Osteoblast (primary cell): ENCODE data around the gene DOCK10. TPM values are rescaled to one million over a fixed set of nuclear protein-coding genes. Genes with fewer than 3 reads are reported as not detected.

Source experiments
- DNase-seq: peaks from one replicate; pipeline ENCODE4 v3.0.0; 2011; ENCODE audit warnings: low spot score, mixed read lengths; ENCODE audit not compliant: insufficient read length; ENCODE audit errors: missing footprints
- H2AFZ ChIP-seq: 2 replicates; pipeline ENCODE4 v1.6.0; 2011; ENCODE audit warnings: mild to moderate bottlenecking, low read length
- H3K27ac ChIP-seq: 2 replicates; pipeline ENCODE4 v1.5.1; 2011; ENCODE audit warnings: mild to moderate bottlenecking, low read depth, low read length, moderate library complexity
- H3K27me3 ChIP-seq: 2 replicates; pipeline ENCODE4 v1.6.0; 2012; ENCODE audit warnings: mild to moderate bottlenecking, control low read depth, inconsistent platforms, low read length, moderate library complexity; ENCODE audit not compliant: insufficient read depth
- H3K36me3 ChIP-seq: 2 replicates; pipeline ENCODE4 v1.5.1; 2011; ENCODE audit warnings: mild to moderate bottlenecking, low read length, control low read depth, moderate library complexity; ENCODE audit not compliant: insufficient read depth
- H3K4me1 ChIP-seq: 2 replicates; pipeline ENCODE4 v1.5.1; 2011; ENCODE audit warnings: mild to moderate bottlenecking, low read length, control low read depth, moderate library complexity; ENCODE audit not compliant: insufficient read depth
- H3K4me2 ChIP-seq: 2 replicates; pipeline ENCODE4 v1.6.0; 2011; ENCODE audit warnings: mild to moderate bottlenecking, low read length; ENCODE audit not compliant: insufficient read depth
- H3K4me3 ChIP-seq: fragments of 200-600 bp; sonication (generic); 3 replicates; pipeline ENCODE4 v1.5.1; 2012; ENCODE audit warnings: mild to moderate bottlenecking, low read length, inconsistent platforms; ENCODE audit not compliant: insufficient read depth
- H3K79me2 ChIP-seq: 2 replicates; pipeline ENCODE4 v1.6.0; 2012; ENCODE audit warnings: mild to moderate bottlenecking, low read length, control low read depth, inconsistent platforms; ENCODE audit not compliant: insufficient read depth
- H3K9me3 ChIP-seq: 2 replicates; pipeline ENCODE4 v1.5.1; 2011; ENCODE audit warnings: low read depth, low read length, control low read depth
- H4K20me1 ChIP-seq: 2 replicates; pipeline ENCODE4 v1.6.0; 2012; ENCODE audit warnings: mild to moderate bottlenecking, low read length, control low read depth; ENCODE audit not compliant: insufficient read depth
- CTCF ChIP-seq: IDR thresholded peaks from 2 replicates; pipeline ENCODE4 v1.5.1; 2011; ENCODE audit warnings: mild to moderate bottlenecking, low read depth, low read length, moderate library complexity; ENCODE audit errors: extremely low read depth
- total RNA-seq: library from RNA; depleted of rRNA; stranded (reverse); fragments of >200 nt; gene quantifications from 2 replicates; pipeline ENCODE4 v1.2.3, GENCODE V29; 2012

The DOCK10 gene
- total RNA-seq, 1 donor = 33.3 TPM

- peak; percentile 88 for DNase-seq
- H3K4me2 ChIP-seq = peak overlapping the region; percentile 63
Observed at GRCh38 chr2:224973112-224974016, 68.9 kb downstream of the DOCK10 start.

GRCh38 chr2:224971214-224971613 is 71.1 kb downstream of the DOCK10 start:
- H3K4me3 ChIP-seq = no peak overlapping the region
- peaks cover 87% of the 10 kb centered on the region for H3K79me2 ChIP-seq
- H3K36me3 ChIP-seq = no peaks in the 10 kb centered on the region
- peaks cover 38% of the 10 kb centered on the region for H3K4me1 ChIP-seq
- no peaks in the 10 kb centered on the region for H3K27me3 ChIP-seq
- no peaks in the 10 kb centered on the region for H3K9me3 ChIP-seq
- peaks cover 3% of the 10 kb centered on the region for H4K20me1 ChIP-seq
- H3K4me2 ChIP-seq = no peak overlapping the region
- TF ChIP-seq CTCF = no peak
- DNase-seq = no peak
- H3K27ac ChIP-seq = no peak overlapping the region
- H2AFZ ChIP-seq = no peak overlapping the region

More at GRCh38 chr2:224973112-224974016, 68.9 kb downstream of the DOCK10 start:
- Histone ChIP-seq H3K36me3 (no peaks in the 10 kb centered on the region), H3K79me2 (peaks cover 90% of the 10 kb centered on the region), H3K27me3 (no peaks in the 10 kb centered on the region), H3K4me1 (peaks cover 39% of the 10 kb centered on the region), H3K4me3 (peak overlapping the region; percentile 2), H3K27ac (peak overlapping the region; percentile 25), H3K9me3 (no peaks in the 10 kb centered on the region), H2AFZ (no peak overlapping the region), H4K20me1 (no peaks in the 10 kb centered on the region)
- no peak for TF ChIP-seq CTCF

GRCh38 chr2:224970311-224970710 is 72.0 kb downstream of the DOCK10 start:
- Histone ChIP-seq H3K27me3 (no peaks in the 10 kb centered on the region), H3K79me2 (peaks cover 88% of the 10 kb centered on the region), H3K4me2 (peak overlapping the region; percentile 1), H2AFZ (no peak overlapping the region), H4K20me1 (peaks cover 3% of the 10 kb centered on the region), H3K4me1 (peaks cover 38% of the 10 kb centered on the region), H3K9me3 (no peaks in the 10 kb centered on the region), H3K4me3 (no peak overlapping the region), H3K36me3 (no peaks in the 10 kb centered on the region), H3K27ac (peak overlapping the region; percentile 4)
- no peak for TF ChIP-seq CTCF
- DNase-seq = no peak

- H2AFZ ChIP-seq = no peak overlapping the region
- no peak for DNase-seq
- H3K27me3 ChIP-seq = no peaks in the 10 kb centered on the region
- no peak overlapping the region for H3K4me3 ChIP-seq
- peak overlapping the region; percentile 4 for H3K27ac ChIP-seq
- peaks cover 88% of the 10 kb centered on the region for H3K79me2 ChIP-seq
- no peak for TF ChIP-seq CTCF
- H4K20me1 ChIP-seq = peaks cover 3% of the 10 kb centered on the region
- no peaks in the 10 kb centered on the region for H3K36me3 ChIP-seq
- peak overlapping the region; percentile 1 for H3K4me2 ChIP-seq
- H3K9me3 ChIP-seq = no peaks in the 10 kb centered on the region
- H3K4me1 ChIP-seq = peaks cover 38% of the 10 kb centered on the region
Observed at GRCh38 chr2:224969633-224970260, 72.5 kb downstream of the DOCK10 start.
